Right kidney (tissue), 9 donors: Measurements from ENCODE around the gene TMEM174.
A peak's percentile ranks its signal among the peaks of the same experiment; 100 is the strongest.

Experiments
- DNase-seq: peaks from one replicate; pipeline ENCODE4 v3.0.0-alpha.2; 2016
- long read RNA-seq, 8 donors: transcript quantifications; one replicate each; lab custom pipeline, GENCODE V29; 2026

TMEM174 gene, protein sequence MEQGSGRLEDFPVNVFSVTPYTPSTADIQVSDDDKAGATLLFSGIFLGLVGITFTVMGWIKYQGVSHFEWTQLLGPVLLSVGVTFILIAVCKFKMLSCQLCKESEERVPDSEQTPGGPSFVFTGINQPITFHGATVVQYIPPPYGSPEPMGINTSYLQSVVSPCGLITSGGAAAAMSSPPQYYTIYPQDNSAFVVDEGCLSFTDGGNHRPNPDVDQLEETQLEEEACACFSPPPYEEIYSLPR
- long read RNA-seq, donor 1, transcript TMEM174-201 (2 exons, 1,759 nt): major isoform, 12 of 12 reads
- long read RNA-seq, donor 1, partial matches to known transcripts: 0 of 12 reads
- long read RNA-seq, donor 1, other reads (novel, unspliced or antisense): 0 of 12 reads
- long read RNA-seq, donor 2, transcript TMEM174-201 (2 exons, 1,759 nt): major isoform, 14 of 29 reads
- long read RNA-seq, donor 2, partial matches to known transcripts: 15 of 29 reads
- long read RNA-seq, donor 2, other reads (novel, unspliced or antisense): 0 of 29 reads
- long read RNA-seq, donor 3, transcript TMEM174-201 (2 exons, 1,759 nt): major isoform, 5 of 5 reads
- long read RNA-seq, donor 3, partial matches to known transcripts: 0 of 5 reads
- long read RNA-seq, donor 3, other reads (novel, unspliced or antisense): 0 of 5 reads
- long read RNA-seq, donor 4, transcript TMEM174-201 (2 exons, 1,759 nt): major isoform, 13 of 13 reads
- long read RNA-seq, donor 4, partial matches to known transcripts: 0 of 13 reads
- long read RNA-seq, donor 4, other reads (novel, unspliced or antisense): 0 of 13 reads
- long read RNA-seq, donor 5, transcript TMEM174-201 (2 exons, 1,759 nt): major isoform, 5 of 5 reads
- long read RNA-seq, donor 5, partial matches to known transcripts: 0 of 5 reads
- long read RNA-seq, donor 5, other reads (novel, unspliced or antisense): 0 of 5 reads
- long read RNA-seq, donor 6, transcript TMEM174-201 (2 exons, 1,759 nt): major isoform, 8 of 8 reads
- long read RNA-seq, donor 6, partial matches to known transcripts: 0 of 8 reads
- long read RNA-seq, donor 6, other reads (novel, unspliced or antisense): 0 of 8 reads
- long read RNA-seq, donor 7, transcript TMEM174-201 (2 exons, 1,759 nt): major isoform, 18 of 18 reads
- long read RNA-seq, donor 7, partial matches to known transcripts: 0 of 18 reads
- long read RNA-seq, donor 7, other reads (novel, unspliced or antisense): 0 of 18 reads
- long read RNA-seq, donor 8, transcript TMEM174-201 (2 exons, 1,759 nt): major isoform, 14 of 14 reads
- long read RNA-seq, donor 8, partial matches to known transcripts: 0 of 14 reads
- long read RNA-seq, donor 8, other reads (novel, unspliced or antisense): 0 of 14 reads

DNA sequence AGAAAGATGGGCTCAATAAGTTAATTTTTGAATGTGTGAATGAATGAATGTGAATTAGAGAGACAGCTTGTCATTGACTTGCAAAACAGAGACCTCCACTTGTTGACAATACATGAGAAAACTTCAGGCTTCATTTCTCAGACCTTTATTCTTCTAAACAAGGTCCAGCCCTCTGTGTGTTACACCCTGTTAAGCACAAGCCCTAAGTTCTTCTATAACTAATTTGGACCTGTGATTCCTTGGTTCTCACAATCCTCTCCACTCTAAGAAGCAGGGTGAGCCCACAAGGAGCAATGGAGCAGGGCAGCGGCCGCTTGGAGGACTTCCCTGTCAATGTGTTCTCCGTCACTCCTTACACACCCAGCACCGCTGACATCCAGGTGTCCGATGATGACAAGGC, at the start of gene TMEM174:
TSS of gene TMEM174 (plus strand) at position 243 of the 400 bp plus-strand sequence. CDS start at position 294, 51 bp downstream.
- DNase-seq: no peak

DNA sequence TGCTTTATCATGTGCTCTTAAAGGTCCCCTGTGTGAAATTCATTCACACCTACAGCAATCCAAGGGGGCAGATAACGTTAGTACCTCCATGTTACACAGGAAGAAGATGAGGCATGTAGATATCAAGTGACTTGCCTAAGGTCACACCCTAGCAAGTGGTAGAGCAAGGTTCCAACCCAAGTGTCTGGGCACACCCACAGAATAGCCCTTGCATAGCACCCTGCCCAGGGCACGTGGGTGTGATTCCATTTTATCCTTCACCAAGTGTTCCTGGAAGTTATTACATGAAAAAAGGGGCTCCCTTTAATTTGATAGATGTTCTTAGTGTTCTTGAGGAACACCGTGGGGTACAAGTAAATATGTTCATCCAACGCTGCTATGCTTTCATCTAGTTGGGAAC, 47.7 kb upstream of the TMEM174 start:
- no peak for DNase-seq

DNA sequence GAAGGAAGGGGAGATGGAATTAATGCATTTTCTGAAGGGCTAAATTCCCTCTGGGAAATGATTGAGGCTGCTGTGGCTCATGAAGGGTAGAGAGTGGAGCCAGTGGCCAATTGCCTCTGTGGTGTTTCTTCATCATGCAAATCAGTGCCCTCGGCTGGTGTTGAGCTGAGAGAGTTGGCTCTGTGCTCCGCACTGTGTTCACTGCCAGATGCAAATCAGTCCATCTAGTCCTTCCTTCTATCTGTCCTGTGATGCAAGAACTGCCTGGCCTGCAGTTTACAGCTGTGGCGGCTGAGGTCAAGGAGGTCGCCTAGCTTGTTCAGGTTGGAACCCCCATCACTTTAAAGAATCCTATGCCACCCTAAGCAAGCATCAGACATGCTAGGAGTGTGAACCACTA, 46.6 kb upstream of the TMEM174 start:
- no peak for DNase-seq

DNA sequence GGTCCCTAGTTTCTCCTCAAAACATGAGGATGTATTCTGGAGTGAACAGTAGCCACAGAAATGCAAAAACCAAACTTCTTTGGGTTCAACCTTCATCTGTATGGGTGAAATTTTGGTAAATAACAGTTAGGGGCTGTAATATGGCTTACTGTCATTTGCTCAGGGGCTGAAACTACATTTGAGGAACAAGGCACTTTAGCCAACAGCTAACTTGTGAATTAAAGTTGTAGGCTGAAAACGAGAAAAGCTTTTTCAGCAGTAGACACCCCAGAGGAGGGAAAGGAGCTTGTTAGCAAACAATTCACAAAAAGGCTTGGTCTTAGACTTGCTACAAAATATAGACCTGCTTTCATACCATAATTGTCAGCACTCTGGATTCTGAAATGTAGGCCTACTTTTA, 46.0 kb upstream of the TMEM174 start:
- no peak for DNase-seq

DNA sequence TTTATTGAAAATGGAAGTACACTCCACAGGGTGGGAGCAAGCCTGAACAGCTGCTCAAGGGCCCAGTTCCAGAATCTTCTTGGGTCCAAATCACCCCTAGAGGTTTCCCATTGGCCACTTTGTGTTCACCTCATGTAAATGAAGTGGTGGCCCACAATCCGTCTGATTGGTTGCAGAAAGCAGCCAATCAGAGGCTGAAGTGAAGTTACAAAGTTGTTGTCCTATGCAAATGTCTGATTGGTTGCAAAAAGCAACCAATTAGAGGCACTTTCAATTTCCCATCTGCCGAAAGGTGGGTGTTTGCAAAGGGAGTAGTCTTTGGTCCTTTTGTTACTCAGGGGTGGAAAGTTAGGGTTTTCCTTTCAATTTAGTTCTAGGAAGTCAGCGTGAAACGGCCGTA, 43.9 kb upstream of the TMEM174 start:
- no peak for DNase-seq

DNA sequence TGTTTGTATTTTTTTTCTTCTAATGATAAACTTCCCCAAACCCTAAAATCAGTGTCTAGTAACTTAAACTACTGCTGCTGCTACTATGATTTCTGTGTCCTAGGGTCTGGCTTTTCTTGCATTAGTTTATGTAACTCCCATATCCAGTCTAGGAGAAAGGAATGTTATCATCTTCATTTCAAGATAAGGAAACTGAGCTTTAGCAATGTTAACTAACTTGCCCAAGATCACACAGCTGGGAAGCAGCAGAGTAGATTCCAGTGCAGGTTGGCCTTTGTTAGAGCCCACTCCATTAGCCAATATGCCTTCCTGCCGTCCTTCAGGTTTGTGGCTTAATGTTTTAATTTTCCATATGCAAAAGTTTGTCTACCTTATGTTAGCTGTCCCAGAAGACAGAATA, 42.2 kb upstream of the TMEM174 start:
- DNase-seq: no peak

DNA sequence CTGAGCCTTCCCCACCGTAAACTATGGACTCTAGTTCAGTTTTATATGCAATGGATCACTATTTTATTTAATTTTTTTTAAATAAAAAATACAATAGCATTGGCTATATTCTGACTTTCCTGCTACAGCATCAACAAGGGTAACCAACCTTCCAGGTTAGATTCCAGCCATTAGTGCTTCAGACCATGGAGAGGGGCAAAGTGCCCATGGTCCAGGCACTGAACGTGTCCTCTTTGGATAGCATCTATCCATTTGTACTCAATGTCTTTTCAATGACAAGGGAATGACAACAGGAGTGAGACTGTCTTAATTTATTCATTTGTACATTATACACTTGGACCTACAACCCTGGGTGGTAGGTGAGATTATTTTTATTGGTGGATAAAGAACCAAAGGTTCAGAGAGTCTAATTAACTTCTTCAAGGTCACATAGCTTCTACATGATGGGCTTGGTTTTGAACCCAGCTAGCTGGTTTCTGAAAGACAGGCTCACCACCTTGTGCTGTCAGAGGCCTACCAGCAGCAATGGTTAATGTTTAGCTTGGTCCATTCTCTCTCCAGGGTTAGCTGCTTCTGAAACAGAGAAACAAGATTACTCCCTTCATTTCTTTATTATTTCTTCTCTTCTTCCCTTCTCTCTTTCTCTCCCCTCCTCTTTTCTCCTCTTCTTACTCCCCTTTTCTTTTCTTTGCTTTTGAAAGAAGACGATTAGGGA, 41.1 kb upstream of the TMEM174 start:
- DNase-seq: no peak

DNA sequence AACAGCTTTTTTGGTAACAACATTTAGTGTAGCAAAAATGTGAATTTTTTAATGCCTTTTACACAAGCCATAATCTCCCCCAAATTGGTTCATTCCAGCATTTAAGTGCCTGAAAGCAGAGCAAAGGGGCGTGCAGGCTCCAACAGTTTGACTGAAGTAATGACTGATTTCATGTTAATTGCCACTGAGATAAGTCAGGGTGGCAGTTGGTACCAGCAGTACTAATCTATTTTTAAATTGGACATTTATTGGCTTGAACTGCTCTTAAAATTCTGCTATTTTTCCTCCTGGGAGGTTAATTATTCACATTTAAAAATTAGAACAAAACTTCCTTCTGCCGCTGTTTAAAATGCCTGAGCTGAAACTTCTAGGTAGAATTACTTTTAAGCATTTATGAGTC, 40.2 kb upstream of the TMEM174 start:
- DNase-seq: no peak

DNA sequence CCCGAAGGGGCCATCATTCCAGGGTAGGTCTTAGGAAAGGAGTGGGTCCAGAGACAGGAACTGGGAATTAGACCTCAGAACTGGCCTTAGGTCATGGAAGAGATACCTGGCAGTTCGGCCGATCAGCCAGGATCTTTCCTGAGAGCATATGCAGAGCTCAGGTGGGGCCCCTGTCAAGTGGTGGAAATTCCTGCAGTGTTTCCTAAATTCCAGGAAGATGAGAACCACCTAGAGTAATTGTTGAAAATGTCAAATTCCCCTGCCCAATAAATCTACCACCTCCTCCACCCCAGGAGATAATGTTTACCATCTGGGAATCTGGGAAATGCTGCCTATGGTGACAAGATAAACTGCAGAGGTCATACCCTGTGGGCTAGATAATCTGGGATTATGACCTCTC, 38.0 kb upstream of the TMEM174 start:
- DNase-seq: no peak

DNA sequence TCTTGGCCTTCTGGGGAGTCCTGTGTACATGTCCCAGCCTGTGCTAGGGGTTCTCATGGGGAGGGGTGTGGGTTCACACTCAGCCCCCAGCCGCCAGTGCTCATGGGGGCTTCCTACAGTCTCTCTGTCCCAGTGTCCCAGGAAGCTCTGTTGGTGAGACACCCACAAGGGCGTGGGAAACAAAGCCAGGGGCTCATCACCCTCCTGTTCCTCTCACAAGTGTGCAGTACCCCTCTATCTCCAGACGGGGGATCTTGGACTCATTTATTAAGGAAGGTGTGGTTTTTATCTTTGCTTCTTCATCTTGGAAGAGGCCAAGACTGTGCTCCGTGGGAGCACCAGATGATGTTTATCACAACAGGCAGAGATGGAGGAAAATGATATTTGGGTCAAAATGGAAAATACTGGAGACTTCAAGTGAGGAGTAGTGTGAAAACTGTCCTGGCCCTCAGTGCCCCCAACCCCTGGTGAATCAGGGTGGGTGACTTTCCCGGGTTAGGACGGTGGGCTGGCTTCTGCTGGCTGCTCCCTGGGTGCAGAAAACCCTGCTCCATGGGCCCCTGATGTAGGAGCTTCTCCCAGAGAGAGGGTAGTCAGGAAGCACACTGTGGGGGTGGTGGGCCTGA, 37.5 kb upstream of the TMEM174 start:
- DNase-seq: peak; percentile 55

DNA sequence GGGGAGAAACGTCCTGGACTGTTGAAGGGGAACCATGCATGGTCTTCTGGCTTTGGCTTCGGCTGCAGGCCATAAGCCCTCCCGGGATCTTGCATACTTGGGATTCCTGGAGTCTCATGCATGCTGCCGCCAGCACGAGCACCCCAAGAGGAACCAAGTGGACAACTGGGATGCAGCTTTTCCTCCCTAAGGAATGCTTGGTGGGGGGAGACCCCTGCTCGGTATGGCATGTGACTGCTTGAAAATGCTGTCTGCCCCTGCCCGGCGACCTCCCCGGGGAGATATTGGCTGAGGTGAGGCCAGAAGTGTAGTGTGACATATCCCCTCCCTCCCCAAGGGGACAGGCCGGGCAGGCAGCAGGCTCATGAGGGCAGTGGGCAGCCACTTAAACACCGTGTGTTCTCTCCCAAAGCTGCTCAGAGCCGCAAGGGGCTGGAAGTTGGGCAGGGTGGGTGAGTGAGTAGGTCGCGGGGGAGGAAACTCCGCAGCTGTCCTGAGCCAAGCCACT, 36.9 kb upstream of the TMEM174 start:
- peak; percentile 61 for DNase-seq

DNA sequence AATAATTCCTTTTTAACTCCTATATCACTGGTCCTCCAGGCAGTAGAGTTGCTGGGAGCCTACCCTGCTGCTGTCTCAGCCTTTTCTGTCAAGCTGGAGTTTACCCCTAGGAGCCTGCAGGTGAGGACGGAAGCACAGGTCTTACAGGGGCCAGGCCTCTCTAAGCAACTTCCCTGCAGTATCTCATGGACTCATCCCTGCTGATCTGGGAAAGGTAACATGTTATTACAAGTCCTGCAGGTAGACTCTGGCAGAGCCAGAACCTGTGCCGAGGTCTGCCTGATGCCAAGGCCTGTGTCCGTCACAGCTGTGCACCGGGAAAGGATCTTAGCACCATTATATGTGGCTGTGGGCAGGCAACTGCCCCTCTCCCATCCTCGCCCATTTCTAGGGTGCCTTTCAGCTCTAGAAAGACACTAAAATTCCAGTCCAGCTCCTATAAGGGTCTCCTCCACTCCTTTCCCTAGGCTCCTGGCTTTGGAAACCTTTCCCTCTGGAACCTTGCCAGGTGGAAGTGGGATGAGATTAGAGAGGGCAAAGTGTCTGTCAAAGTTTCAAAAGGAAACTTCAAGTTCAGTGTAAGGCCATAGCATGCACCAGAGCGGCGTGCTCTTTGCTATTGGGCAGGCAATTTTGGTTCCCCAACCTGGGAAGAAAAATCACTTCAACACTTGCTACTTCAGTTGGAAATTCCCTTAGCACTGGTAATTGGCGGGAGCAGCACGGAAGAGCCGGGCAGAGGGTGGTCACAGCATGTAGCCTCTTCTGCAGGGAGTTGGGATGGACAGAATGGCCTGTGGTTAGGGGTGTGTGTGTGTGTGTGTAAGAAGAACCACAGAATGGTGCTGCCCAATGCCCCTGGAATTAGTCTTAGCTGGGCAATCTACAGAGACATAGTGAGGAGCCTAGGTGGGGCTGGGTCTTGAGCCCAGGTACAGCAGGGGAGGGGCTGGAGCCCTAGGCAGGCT, 35.1 kb upstream of the TMEM174 start:
- DNase-seq: no peak

DNA sequence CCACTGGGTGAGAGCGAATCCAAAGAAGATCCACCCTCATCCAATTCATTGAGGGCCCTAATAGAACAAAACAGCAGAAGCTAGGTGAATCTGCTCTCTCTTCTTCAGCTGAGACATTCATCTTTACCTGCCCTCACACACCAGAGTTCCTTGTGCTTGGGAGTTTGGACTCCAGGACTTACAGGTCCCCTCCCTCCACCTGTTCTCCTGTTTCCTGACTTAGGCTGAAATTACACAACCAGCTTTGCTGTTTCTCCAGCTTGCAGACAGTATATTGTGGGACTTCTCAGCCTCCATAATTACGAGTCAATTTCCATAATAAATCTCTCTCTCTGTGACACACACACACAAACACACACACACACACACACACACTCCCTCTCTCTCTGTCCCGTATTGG, 33.5 kb upstream of the TMEM174 start:
- DNase-seq: no peak

DNA sequence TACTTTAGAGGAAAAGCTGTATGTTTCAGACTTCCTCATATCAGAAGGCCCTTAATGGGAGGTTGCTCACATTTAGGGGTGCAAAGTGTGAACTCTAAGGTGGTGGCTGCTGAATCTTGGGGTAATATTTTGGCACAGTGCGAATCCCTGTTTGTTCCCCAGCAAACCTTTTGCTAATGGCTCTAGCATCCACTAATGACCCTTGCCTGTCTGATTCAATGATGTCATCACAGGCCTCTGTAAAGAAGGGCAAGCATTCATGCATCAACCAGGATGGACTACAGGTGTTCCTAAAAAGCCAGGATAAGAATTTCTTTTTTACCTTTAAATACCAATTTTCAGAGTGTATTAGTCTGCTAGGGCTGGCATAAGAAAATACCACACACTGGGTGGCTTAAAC, 32.2 kb upstream of the TMEM174 start:
- no peak for DNase-seq

DNA sequence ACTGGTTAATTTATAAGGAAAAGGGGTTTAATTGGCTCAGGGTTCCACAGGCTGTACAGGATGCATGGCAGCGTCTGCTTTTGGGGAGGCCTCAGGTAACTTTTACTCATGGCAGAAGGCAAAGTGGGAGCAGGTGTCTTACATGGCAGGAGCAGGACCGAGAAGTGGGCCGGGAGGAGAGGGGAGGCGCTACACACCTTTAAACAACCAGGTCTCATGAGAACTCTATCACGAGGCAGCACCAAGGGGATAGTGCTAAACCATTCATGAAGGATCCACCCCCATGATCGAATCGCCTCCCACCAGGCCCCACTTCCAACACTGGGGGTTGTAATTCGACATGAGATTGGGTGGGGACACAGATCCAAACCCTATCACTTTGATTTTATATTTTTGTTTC, 31.0 kb upstream of the TMEM174 start:
- DNase-seq: no peak

DNA sequence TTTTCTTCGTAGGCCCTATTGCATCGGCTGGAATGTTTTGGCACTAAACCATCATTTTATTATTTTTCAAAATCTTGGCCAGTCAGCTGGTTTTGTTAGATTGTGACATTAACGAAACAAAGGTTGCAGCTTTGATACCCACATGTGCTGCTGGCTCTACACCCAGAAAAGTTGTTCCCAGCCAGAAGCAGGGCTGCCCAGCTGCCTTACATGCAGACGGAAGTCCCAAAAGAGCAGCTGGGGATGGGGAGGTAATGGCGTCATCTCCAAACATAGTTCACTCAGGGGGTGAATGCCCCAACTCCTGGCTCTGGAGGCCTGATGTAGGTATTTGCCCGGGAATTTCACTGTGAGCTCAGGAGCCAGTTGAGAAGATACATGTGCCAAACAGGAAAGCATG, 29.3 kb upstream of the TMEM174 start:
- DNase-seq: no peak

DNA sequence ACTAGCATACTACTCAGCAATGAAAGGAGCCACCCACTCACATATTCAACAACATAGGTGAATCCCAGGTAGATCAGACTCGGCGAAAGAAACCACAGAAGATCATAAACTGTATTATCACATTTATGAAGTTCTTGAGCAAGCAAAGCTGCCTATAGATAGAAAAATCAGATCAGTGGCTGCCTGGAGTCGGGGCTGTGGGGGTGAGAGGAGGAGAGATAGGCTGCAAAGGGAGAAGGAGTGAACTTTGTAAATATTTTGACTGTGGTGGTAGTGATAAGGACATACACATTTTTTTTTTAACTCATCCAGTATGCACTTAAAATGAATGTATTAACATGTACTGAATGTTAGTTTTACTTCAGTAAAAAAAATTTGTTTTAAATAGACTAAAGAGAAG, 23.5 kb upstream of the TMEM174 start:
- DNase-seq: no peak

DNA sequence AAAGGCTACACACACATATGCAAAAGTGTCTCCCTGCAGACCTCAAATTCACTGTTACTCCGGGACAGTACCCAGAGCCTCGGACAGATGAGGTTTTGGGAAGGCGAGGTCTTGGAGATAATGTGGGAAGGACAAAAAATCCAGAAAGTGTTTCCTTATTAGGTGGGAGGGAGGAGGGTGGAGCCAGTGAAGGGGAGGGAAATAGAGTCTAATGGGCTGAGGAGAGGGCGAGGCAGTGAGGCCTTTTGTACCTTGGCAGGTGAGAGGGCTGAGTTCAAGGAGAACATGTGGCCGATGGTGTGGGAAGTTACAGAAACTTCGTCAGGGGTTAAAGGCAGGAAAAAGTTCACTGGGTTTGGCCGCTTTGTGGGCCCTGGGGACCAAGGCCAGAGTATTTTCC, 22.1 kb upstream of the TMEM174 start:
- DNase-seq: no peak

DNA sequence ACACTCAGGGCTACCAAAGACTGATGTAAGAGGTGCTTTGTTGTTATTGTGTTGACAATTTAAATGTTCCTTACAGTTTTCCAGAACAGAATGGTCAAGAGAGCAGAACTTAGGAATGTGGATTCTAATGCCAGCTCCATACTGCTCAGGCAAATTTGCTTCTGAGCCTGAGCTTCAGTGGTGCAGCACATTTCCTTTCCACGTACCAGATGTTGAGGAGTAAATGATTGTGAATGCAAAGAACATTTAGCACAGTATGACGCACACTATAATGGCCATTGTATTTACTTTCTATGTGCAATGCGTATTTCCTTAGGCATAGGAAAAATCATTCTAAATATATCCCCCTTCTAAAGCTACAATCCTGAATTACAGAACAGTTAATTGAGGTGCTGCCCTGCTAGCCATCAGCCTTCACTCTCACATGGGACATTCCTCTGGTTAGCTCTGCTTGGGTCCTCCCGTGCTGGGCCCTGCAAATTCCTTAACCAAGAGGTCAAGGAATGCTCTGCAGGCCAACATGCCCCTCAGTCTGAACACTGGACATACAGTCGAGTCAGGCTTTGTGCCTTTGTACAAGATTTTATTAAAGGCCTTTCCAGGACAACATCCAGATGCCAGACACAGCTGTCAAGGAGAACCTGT, 21.1 kb upstream of the TMEM174 start:
- no peak for DNase-seq
